ENCODE data around the gene MFNG.

Gene MFNG

DNA sequence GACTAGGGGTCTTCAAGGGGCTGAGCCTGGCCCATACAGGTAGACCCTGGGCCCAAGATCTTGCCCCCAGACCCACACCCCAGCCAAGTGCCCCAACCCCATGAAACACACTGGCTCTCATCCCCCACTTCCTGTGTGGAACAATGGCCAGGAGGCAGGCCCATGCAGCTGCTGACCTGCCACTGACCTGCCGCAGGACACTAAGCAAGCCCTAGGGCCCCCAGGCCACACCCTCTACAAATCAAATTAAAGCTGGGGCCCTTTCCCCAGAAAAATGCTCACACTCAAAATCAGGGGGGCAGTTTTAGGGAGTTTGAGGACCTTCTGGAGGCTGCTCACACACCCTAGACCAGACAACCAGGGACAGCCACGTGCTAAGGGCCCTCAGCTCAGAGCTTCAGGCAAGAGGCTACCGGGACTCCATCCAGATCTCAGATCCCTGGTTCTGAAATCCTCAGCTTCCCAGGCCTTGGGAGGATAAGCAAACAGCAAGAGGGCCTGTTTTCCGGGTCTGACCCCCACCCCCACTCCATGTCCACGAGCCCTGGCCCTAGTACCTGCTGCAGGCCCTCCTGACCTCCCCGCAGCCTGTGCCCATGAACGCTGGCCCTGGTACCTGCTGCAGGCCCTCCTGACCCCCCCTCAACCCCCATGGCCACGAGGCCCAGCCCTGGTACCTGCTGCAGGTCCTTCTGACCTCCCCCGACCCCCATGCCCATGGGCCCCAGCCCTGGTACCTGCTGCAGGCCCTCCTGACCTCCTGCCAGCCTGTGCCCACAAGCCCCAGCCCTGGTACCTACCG lies 23.1 kb upstream of the MFNG start:
- no peak overlapping the region for H3K4me3 ChIP-seq (ENCODE audit: low read depth, low read length)
- H3K9ac ChIP-seq = no peak overlapping the region
- H3K36me3 ChIP-seq (ENCODE audit: control insufficient read depth, insufficient read depth, low read length) = no peaks in the 10 kb centered on the region
- H3K27ac ChIP-seq = peak overlapping the region; percentile 15
- H3K27me3 ChIP-seq (ENCODE audit: control insufficient read depth, insufficient read depth, low read length) = no peaks in the 10 kb centered on the region
- TF ChIP-seq, protein P1, sequence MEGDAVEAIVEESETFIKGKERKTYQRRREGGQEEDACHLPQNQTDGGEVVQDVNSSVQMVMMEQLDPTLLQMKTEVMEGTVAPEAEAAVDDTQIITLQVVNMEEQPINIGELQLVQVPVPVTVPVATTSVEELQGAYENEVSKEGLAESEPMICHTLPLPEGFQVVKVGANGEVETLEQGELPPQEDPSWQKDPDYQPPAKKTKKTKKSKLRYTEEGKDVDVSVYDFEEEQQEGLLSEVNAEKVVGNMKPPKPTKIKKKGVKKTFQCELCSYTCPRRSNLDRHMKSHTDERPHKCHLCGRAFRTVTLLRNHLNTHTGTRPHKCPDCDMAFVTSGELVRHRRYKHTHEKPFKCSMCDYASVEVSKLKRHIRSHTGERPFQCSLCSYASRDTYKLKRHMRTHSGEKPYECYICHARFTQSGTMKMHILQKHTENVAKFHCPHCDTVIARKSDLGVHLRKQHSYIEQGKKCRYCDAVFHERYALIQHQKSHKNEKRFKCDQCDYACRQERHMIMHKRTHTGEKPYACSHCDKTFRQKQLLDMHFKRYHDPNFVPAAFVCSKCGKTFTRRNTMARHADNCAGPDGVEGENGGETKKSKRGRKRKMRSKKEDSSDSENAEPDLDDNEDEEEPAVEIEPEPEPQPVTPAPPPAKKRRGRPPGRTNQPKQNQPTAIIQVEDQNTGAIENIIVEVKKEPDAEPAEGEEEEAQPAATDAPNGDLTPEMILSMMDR (IDR thresholded peaks at IDR 0.05) = no peak
- H3K4me2 ChIP-seq (ENCODE audit: low read length) = no peak overlapping the region
- H2AFZ ChIP-seq = no peak overlapping the region
- no peaks in the 10 kb centered on the region for H3K79me2 ChIP-seq
- no peaks in the 10 kb centered on the region for H3K4me1 ChIP-seq
- H3K9me3 ChIP-seq (ENCODE audit: control insufficient read depth, low read length) = no peaks in the 10 kb centered on the region

DNA sequence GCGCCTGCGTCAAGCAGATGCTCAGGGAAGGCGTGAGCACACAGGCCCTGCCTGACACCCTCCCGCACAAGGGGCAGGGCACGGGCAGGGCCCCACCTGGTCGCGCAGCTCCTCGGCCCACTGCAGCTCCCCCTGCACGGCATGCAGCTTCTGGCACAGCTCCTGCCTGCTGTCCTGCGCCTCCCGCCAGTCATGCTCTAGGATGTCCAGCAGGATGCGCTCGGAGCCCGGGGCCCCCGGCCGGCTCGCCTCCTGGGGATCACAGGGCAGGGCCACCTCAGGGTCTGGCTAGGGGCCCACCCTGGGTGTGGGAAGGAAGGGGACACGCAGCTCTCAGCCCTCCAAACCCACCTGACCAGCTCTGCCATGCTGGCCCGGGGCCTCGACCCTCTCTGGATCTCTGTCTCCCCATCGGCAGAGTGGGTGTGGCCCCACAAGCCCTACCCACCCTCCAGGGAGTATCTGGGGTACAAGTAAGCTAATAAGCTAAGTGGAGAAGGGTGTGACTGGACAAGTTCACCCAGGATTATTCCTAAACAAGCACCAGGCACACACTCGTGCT lies 22.3 kb upstream of the MFNG start:
- H3K36me3 ChIP-seq (ENCODE audit: control insufficient read depth, insufficient read depth, low read length) = no peaks in the 10 kb centered on the region
- no peak overlapping the region for H3K9ac ChIP-seq
- no peak overlapping the region for H2AFZ ChIP-seq
- TF ChIP-seq, protein P1 (IDR thresholded peaks at IDR 0.05) = no peak
- H3K79me2 ChIP-seq = no peaks in the 10 kb centered on the region
- no peak overlapping the region for H3K4me3 ChIP-seq (ENCODE audit: low read depth, low read length)
- no peak overlapping the region for H3K4me2 ChIP-seq (ENCODE audit: low read length)
- no peaks in the 10 kb centered on the region for H3K9me3 ChIP-seq (ENCODE audit: control insufficient read depth, low read length)
- H3K4me1 ChIP-seq = no peaks in the 10 kb centered on the region
- H3K27me3 ChIP-seq (ENCODE audit: control insufficient read depth, insufficient read depth, low read length) = no peaks in the 10 kb centered on the region
- peak overlapping the region; percentile 15 for H3K27ac ChIP-seq

DNA sequence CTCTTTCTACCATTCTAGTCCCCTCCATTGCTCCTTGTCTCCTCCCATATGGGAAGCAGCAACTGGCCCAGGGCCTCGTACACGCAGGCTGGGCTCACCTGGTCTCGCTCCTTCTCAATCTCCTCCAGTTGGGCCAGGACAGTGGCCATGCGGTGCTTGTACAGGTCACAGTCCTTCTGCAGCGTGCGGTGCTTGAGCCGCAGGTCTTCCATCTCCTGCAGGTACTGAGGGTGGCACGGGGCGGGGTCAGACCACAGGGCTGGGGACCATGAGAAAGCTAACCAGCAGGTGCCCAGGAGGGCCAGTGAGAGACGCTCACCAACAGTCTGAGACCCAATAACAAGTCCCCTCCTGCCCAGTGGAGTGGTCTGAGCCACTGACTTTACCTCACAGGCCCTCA lies 21.5 kb upstream of the MFNG start:
- Histone ChIP-seq H3K79me2 (no peaks in the 10 kb centered on the region), H3K9ac (no peak overlapping the region), H3K27ac (no peak overlapping the region), H2AFZ (no peak overlapping the region), H3K4me3 (ENCODE audit: low read depth, low read length) (no peak overlapping the region), H3K4me1 (no peaks in the 10 kb centered on the region), H3K27me3 (ENCODE audit: control insufficient read depth, insufficient read depth, low read length) (no peaks in the 10 kb centered on the region), H3K4me2 (ENCODE audit: low read length) (no peak overlapping the region), H3K36me3 (ENCODE audit: control insufficient read depth, insufficient read depth, low read length) (no peaks in the 10 kb centered on the region), H3K9me3 (ENCODE audit: control insufficient read depth, low read length) (no peaks in the 10 kb centered on the region)
- TF ChIP-seq, protein P1 (IDR thresholded peaks at IDR 0.05) = no peak

DNA sequence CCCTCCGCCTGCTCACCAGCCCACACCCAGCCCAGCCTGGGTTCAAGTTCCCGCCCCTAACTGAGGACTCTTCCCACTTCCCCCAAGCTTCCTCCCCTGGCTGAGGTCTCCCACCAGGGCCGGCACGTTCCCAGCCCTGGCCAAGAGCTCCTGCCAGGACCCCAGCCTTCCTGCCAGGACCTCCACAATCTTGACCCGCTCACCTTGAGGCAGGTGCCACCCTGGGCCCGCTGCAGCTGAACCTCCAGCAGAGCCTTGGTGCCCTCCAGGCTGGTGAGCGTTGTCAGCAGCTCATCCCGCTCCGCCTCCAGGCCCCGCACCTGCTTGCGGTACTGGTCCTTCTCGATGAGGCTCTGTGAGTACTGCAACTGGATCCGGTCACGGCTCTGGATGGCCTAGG lies 19.8 kb upstream of the MFNG start:
- H3K27ac ChIP-seq = no peak overlapping the region
- TF ChIP-seq, protein P1 (IDR thresholded peaks at IDR 0.05) = no peak

More for the DNA sequence above, 19.8 kb upstream of the MFNG start:
- H3K79me2 ChIP-seq = no peaks in the 10 kb centered on the region
- no peaks in the 10 kb centered on the region for H3K4me1 ChIP-seq
- no peak overlapping the region for H3K4me2 ChIP-seq (ENCODE audit: low read length)
- H3K36me3 ChIP-seq (ENCODE audit: control insufficient read depth, insufficient read depth, low read length) = no peaks in the 10 kb centered on the region
- no peaks in the 10 kb centered on the region for H3K9me3 ChIP-seq (ENCODE audit: control insufficient read depth, low read length)
- H3K27me3 ChIP-seq (ENCODE audit: control insufficient read depth, insufficient read depth, low read length) = no peaks in the 10 kb centered on the region
- H2AFZ ChIP-seq = no peak overlapping the region
- H3K4me3 ChIP-seq (ENCODE audit: low read depth, low read length) = no peak overlapping the region
- H3K9ac ChIP-seq = no peak overlapping the region

All from parathyroid adenoma (tissue), 2 donors.